Neuronal stem cell (in vitro differentiated cells): ENCODE measurements around the gene CHPF2.

Experiments used
- DNase-seq: peaks from one replicate; pipeline ENCODE4 v3.0.0-alpha.2; 2013; ENCODE audit warnings: low spot score
- H2AFZ ChIP-seq: one replicate; pipeline ENCODE4 v1.6.1; 2013; ENCODE audit warnings: mild to moderate bottlenecking, low read length, inconsistent platforms
- H2AK5ac ChIP-seq: 2 replicates; pipeline ENCODE4 v1.6.1; 2013; ENCODE audit warnings: low read depth, mild to moderate bottlenecking, inconsistent platforms, low read length, moderate library complexity, mixed read lengths
- H2BK120ac ChIP-seq: 2 replicates; pipeline ENCODE4 v1.6.1; 2013; ENCODE audit warnings: low read depth, mild to moderate bottlenecking, inconsistent platforms, low read length, moderate library complexity, mixed read lengths
- H2BK12ac ChIP-seq: one replicate; pipeline ENCODE4 v1.6.1; 2013; ENCODE audit warnings: low read length, inconsistent platforms
- H2BK15ac ChIP-seq: 2 replicates; pipeline ENCODE4 v1.6.1; 2013; ENCODE audit warnings: mild to moderate bottlenecking, low read length, inconsistent platforms, mixed read lengths
- H2BK5ac ChIP-seq: one replicate; pipeline ENCODE4 v1.6.1; 2013; ENCODE audit warnings: inconsistent platforms, mild to moderate bottlenecking, low read length, moderate library complexity
- H3K14ac ChIP-seq: one replicate; pipeline ENCODE4 v1.6.1; 2013; ENCODE audit warnings: low read length, inconsistent platforms
- H3K18ac ChIP-seq: 2 replicates; pipeline ENCODE4 v1.6.1; 2013; ENCODE audit warnings: low read length, inconsistent platforms
- H3K23ac ChIP-seq: 2 replicates; pipeline ENCODE4 v1.6.1; 2013; ENCODE audit warnings: low read depth, mild to moderate bottlenecking, mixed read lengths, low read length, inconsistent platforms; ENCODE audit not compliant: poor library complexity
- H3K27ac ChIP-seq: replicated peaks from 3 replicates; pipeline ENCODE4 v1.5.1; 2013; ENCODE audit warnings: low read length, inconsistent platforms
- H3K27me3 ChIP-seq, 3 experiments: 2 replicates each; pipeline ENCODE4 v1.6.1; 2013; ENCODE audit warnings: low read length in 3 of 3, mild to moderate bottlenecking in 2 of 3, inconsistent platforms in 1 of 3, low read depth in 1 of 3, mixed read lengths in 1 of 3, moderate library complexity in 1 of 3; ENCODE audit not compliant: control insufficient read depth in 3 of 3, insufficient read depth in 3 of 3
- H3K36me3 ChIP-seq, 2 donors: replicated peaks in 1 of 2; 2 replicates each; pipeline ENCODE4 v1.6.1; 2013; ENCODE audit warnings: low read length in 2 of 2; ENCODE audit not compliant: control insufficient read depth in 2 of 2, insufficient read depth in 2 of 2
- H3K4ac ChIP-seq: 2 replicates; pipeline ENCODE4 v1.6.1; 2013; ENCODE audit warnings: inconsistent platforms, mild to moderate bottlenecking, low read length, moderate library complexity
- H3K4me1 ChIP-seq, 2 donors: 1 replicate in 1 of 2; 2 replicates in 1 of 2; pipeline ENCODE4 v1.6.1; 2013; ENCODE audit warnings: low read length in 2 of 2, low read depth in 1 of 2; ENCODE audit not compliant: control insufficient read depth in 2 of 2, insufficient read depth in 1 of 2
- H3K4me2 ChIP-seq: one replicate; pipeline ENCODE4 v1.6.1; 2013; ENCODE audit warnings: mild to moderate bottlenecking, low read length, inconsistent platforms; ENCODE audit not compliant: insufficient read depth, poor library complexity, severe bottlenecking
- H3K4me3 ChIP-seq, 2 donors: 2 replicates each; pipeline ENCODE4 v1.5.1; 2013; ENCODE audit warnings: low read length in 2 of 2, mild to moderate bottlenecking in 2 of 2, inconsistent platforms in 1 of 2, moderate library complexity in 1 of 2
- H3K79me1 ChIP-seq: one replicate; pipeline ENCODE4 v1.6.1; 2013; ENCODE audit warnings: low read depth, mild to moderate bottlenecking, inconsistent platforms, low read length, moderate library complexity
- H3K9ac ChIP-seq: one replicate; pipeline ENCODE4 v1.6.1; 2013; ENCODE audit warnings: mild to moderate bottlenecking, low read depth, low read length, inconsistent platforms; ENCODE audit not compliant: poor library complexity
- H3K9me3 ChIP-seq, 2 donors: replicated peaks in 1 of 2; 2 replicates each; pipeline versions ENCODE3 to v1.6.1; 2013; ENCODE audit warnings: low read length in 2 of 2, mild to moderate bottlenecking in 2 of 2, inconsistent platforms in 1 of 2, low read depth in 1 of 2, mixed read lengths in 1 of 2, moderate library complexity in 1 of 2; ENCODE audit not compliant: control insufficient read depth in 2 of 2, insufficient read depth in 1 of 2
- H4K8ac ChIP-seq: one replicate; pipeline ENCODE4 v1.6.1; 2013; ENCODE audit warnings: low read depth, mild to moderate bottlenecking, inconsistent platforms, low read length, moderate library complexity
- H4K91ac ChIP-seq: one replicate; pipeline ENCODE4 v1.6.1; 2013; ENCODE audit warnings: low read length, low read depth, mild to moderate bottlenecking, inconsistent platforms; ENCODE audit not compliant: poor library complexity
- WGBS, 2 donors: extraction: QIAGEN DNeasy Blood & Tissue Kit; methylation state at CpG; one replicate each; pipeline ENCODE4 v1.1.7; 2013; ENCODE audit warnings: missing lambda C conversion rate in 2 of 2, mixed read lengths in 1 of 2; ENCODE audit not compliant: insufficient read length in 2 of 2, insufficient replicate concordance in 1 of 2; ENCODE audit errors: extremely low coverage in 2 of 2; 5-methylcytosine and 5-hydroxymethylcytosine counted together

The CHPF2 gene

GRCh38 chr7:151197932-151198331 is 34.4 kb upstream of the CHPF2 start:
- H3K79me1 ChIP-seq = no peaks in the 10 kb centered on the region
- H3K27me3 ChIP-seq = peaks cover 0 to 90% (median 0%) of the 10 kb centered on the region in 3 experiments

GRCh38 chr7:151198945-151199848 is 33.1 kb upstream of the CHPF2 start:
- H2AFZ ChIP-seq = peak overlapping the region; percentile 87
- H2BK120ac ChIP-seq = no peak overlapping the region
- H3K4me3 ChIP-seq = no peak overlapping the region
- no peak for DNase-seq
- no CpG with 5 or more reads among the region's 30 CpGs for WGBS, 2 donors
- no peaks in the 10 kb centered on the region for H3K79me1 ChIP-seq
- peak overlapping the region; percentile 23 for H2AK5ac ChIP-seq
- H3K18ac ChIP-seq = peak overlapping the region; percentile 91
- peak overlapping the region; percentile 11 for H3K27ac ChIP-seq
- H3K23ac ChIP-seq = peak overlapping the region; percentile 27
- H3K27me3 ChIP-seq = peaks cover 0 to 86% (median 0%) of the 10 kb centered on the region in 3 experiments
- peak overlapping the region; percentile 69 for H2BK15ac ChIP-seq
- peak overlapping the region; percentile 54 for H2BK5ac ChIP-seq
- H3K4ac ChIP-seq = peak overlapping the region; percentile 4
- H3K9me3 ChIP-seq = no peaks in the 10 kb centered on the region
- peaks cover 2 to 13% of the 10 kb centered on the region in 2 donors for H3K4me1 ChIP-seq
- peak overlapping the region; percentile 56 for H4K8ac ChIP-seq
- H3K9ac ChIP-seq = no peak overlapping the region
- H3K36me3 ChIP-seq = no peaks in the 10 kb centered on the region
- H2BK12ac ChIP-seq = peak overlapping the region; percentile 46
- peak overlapping the region; percentile 64 for H4K91ac ChIP-seq
- H3K14ac ChIP-seq = no peak overlapping the region
- H3K4me2 ChIP-seq = no peak overlapping the region

More at GRCh38 chr7:151197932-151198331, 34.4 kb upstream of the CHPF2 start:
- Histone ChIP-seq H3K36me3 (no peaks in the 10 kb centered on the region), H4K8ac (no peak overlapping the region), H2BK12ac (no peak overlapping the region), H3K18ac (no peak overlapping the region), H2AK5ac (no peak overlapping the region), H3K4ac (no peak overlapping the region), H3K4me2 (no peak overlapping the region), H2BK5ac (no peak overlapping the region), H2BK120ac (no peak overlapping the region), H3K4me3 (no peak overlapping the region), H3K4me1 (peaks cover 2 to 13% of the 10 kb centered on the region in 2 donors), H3K9me3 (no peaks in the 10 kb centered on the region), H3K27ac (no peak overlapping the region), H3K9ac (no peak overlapping the region), H3K14ac (no peak overlapping the region), H4K91ac (no peak overlapping the region), H3K23ac (no peak overlapping the region), H2BK15ac (no peak overlapping the region), H2AFZ (no peak overlapping the region)
- no peak for DNase-seq

GRCh38 chr7:151201344-151201743 is 30.9 kb upstream of the CHPF2 start:
- Histone ChIP-seq H3K36me3 (no peaks in the 10 kb centered on the region), H3K27me3 (peaks cover 0 to 85% (median 0%) of the 10 kb centered on the region in 3 experiments)
- 100% methylated on average over 1 of the region's 3 CpGs; no CpG with 5 or more reads in 1 of the 2 donors for WGBS, 2 donors

GRCh38 chr7:151201751-151202150 is 30.5 kb upstream of the CHPF2 start:
- no peak overlapping the region for H3K27ac ChIP-seq
- no peak for DNase-seq
- H3K79me1 ChIP-seq = no peaks in the 10 kb centered on the region
- H3K4me3 ChIP-seq = no peak overlapping the region
- no peak overlapping the region for H3K4me2 ChIP-seq
- H3K23ac ChIP-seq = no peak overlapping the region
- H2BK5ac ChIP-seq = no peak overlapping the region
- H4K8ac ChIP-seq = no peak overlapping the region
- H3K14ac ChIP-seq = no peak overlapping the region
- no peak overlapping the region for H2BK15ac ChIP-seq
- no CpG with 5 or more reads among the region's 4 CpGs for WGBS, 2 donors
- no peak overlapping the region for H2BK12ac ChIP-seq
- H2BK120ac ChIP-seq = no peak overlapping the region
- H3K18ac ChIP-seq = no peak overlapping the region
- no peaks in the 10 kb centered on the region for H3K36me3 ChIP-seq
- H3K27me3 ChIP-seq = peaks cover 0 to 83% (median 0%) of the 10 kb centered on the region in 3 experiments
- no peak overlapping the region for H3K9ac ChIP-seq
- peaks cover 2 to 11% of the 10 kb centered on the region in 2 donors for H3K4me1 ChIP-seq
- no peak overlapping the region for H2AFZ ChIP-seq
- no peak overlapping the region for H4K91ac ChIP-seq
- no peak overlapping the region for H3K4ac ChIP-seq
- H3K9me3 ChIP-seq = no peaks in the 10 kb centered on the region
- no peak overlapping the region for H2AK5ac ChIP-seq

More at GRCh38 chr7:151201344-151201743, 30.9 kb upstream of the CHPF2 start:
- Histone ChIP-seq H3K9me3 (no peaks in the 10 kb centered on the region), H3K4me3 (no peak overlapping the region), H2BK12ac (no peak overlapping the region), H2AFZ (no peak overlapping the region), H3K9ac (no peak overlapping the region), H3K14ac (no peak overlapping the region), H3K79me1 (no peaks in the 10 kb centered on the region), H3K4ac (no peak overlapping the region), H2BK5ac (no peak overlapping the region), H3K23ac (no peak overlapping the region), H3K4me1 (peaks cover 2 to 11% of the 10 kb centered on the region in 2 donors), H2BK15ac (no peak overlapping the region), H3K18ac (no peak overlapping the region), H4K91ac (no peak overlapping the region), H4K8ac (no peak overlapping the region), H3K27ac (no peak overlapping the region), H2AK5ac (no peak overlapping the region), H3K4me2 (no peak overlapping the region), H2BK120ac (no peak overlapping the region)
- no peak for DNase-seq
